Spinal cord (tissue), 10 donors: ENCODE results near the gene TMEFF2. TPM values are rescaled to one million over a fixed set of nuclear protein-coding genes. Genes with fewer than 3 reads are reported as not detected.
"Not testable (repeated sequence)": the region's sequence is repeated elsewhere in the genome, so short reads cannot be mapped to it uniquely, and the experiment has no call there.

Experiments
- DNase-seq, 6 donors: peaks; one replicate each; pipeline versions ENCODE4 v3.0.0 to v3.0.0-alpha.2; 2013 to 2015; ENCODE audit warnings: low spot score in 6 of 6, low read depth in 4 of 6
- H3K27ac ChIP-seq: one replicate; pipeline ENCODE4 v1.5.1; 2013; ENCODE audit warnings: low read depth, low read length, control low read depth
- H3K27me3 ChIP-seq: one replicate; pipeline ENCODE4 v1.6.1; 2013; ENCODE audit warnings: low read length; ENCODE audit not compliant: control insufficient read depth, insufficient read depth
- H3K36me3 ChIP-seq: one replicate; pipeline ENCODE4 v1.6.1; 2013; ENCODE audit warnings: low read length; ENCODE audit not compliant: control insufficient read depth, insufficient read depth
- H3K4me1 ChIP-seq: one replicate; pipeline ENCODE4 v1.6.1; 2013; ENCODE audit warnings: low read length; ENCODE audit not compliant: control insufficient read depth, insufficient read depth
- H3K4me3 ChIP-seq: one replicate; pipeline ENCODE4 v1.5.1; 2013; ENCODE audit warnings: low read depth, low read length, control low read depth
- H3K9me3 ChIP-seq: one replicate; pipeline ENCODE4 v1.6.1; 2013; ENCODE audit warnings: low read length; ENCODE audit not compliant: control insufficient read depth, insufficient read depth
- WGBS: methylation state at CpG from one replicate; pipeline ENCODE4 v1.1.5; 2013; ENCODE audit warnings: missing lambda C conversion rate; ENCODE audit not compliant: insufficient coverage; 5-methylcytosine and 5-hydroxymethylcytosine counted together
- polyA plus RNA-seq, 2 donors: library from polyadenylated mRNA; unstranded; fragments of 120-200 nt; gene quantifications; one replicate each; pipeline ENCODE4 v1.2.1, GENCODE V29; 2013; ENCODE audit not compliant: insufficient read length in 2 of 2
- total RNA-seq, 2 donors: library from RNA; depleted of rRNA in 1 of 2; stranded (reverse); fragments of 120-200 nt in 1 of 2; fragments of >200 nt in 1 of 2; gene quantifications; one replicate each; pipeline versions ENCODE4 v1.2.3 to v1.2.4, GENCODE V29; 2013 to 2014
- donor health status: healthy.

Gene TMEFF2
- total and polyA plus RNA-seq, 4 donors: 14.0 to 85.6 (median 61.1) TPM

DNA sequence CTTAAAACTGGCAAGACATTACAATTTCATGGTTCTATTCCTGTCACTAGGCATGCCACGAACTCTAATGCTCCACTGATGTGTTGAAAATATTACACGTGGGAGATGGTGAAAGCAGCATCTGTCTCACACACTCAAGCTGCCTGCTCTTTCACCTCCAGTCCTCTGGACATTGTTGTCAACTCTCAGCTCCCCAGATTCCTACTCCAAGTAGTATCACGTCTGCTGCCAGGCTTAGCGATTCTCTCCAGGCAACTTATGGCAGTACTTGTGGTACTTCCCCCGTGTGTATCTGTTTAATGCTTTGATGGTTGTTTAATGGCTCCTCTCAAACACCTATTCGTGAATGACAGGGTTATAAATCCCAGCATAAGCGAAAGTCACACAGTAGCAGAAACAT lies 103.8 kb downstream of the TMEFF2 start:
- Histone ChIP-seq H3K4me3 (no peak overlapping the region), H3K9me3 (no peaks in the 10 kb centered on the region), H3K27ac (no peak overlapping the region), H3K4me1 (no peaks in the 10 kb centered on the region), H3K36me3 (no peaks in the 10 kb centered on the region), H3K27me3 (no peaks in the 10 kb centered on the region)
- DNase-seq: peak in 1 of 6 donors; percentile 52
- 20% methylated on average over 1 of the region's 7 CpGs for WGBS

DNA sequence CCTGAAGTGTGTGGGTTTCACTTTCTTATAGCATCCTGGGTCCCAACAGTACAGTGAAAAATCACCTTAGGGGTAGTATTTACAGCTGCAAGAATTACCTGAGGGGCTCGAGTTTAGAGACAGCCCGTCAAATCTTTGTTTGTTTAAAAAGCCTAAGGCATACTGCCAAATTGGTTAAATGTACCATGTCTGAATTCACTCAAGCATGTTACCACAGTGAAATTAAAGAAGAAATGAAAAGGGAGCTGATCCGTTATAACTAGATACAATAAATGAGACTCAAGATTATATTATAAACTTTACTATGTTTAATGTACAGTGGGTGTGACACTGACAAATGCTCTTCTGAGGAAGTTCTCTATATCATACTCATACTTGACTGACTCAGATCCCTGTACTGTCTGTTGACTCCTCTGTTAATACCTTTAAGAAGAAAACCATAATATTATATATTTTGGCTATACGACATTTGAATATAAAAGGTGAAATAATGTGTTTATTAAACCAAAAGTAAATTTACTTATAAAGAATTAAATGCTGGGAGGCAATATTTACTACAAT lies 107.3 kb downstream of the TMEFF2 start:
- H3K27me3 ChIP-seq: no peaks in the 10 kb centered on the region
- no peaks in the 10 kb centered on the region for H3K36me3 ChIP-seq
- no peaks in the 10 kb centered on the region for H3K9me3 ChIP-seq
- WGBS: 20% methylated on average over 1 of the region's 4 CpGs
- DNase-seq: peak in 2 of 6 donors; percentile 18 to 50
- H3K4me1 ChIP-seq: no peaks in the 10 kb centered on the region
- H3K27ac ChIP-seq: no peak overlapping the region
- no peak overlapping the region for H3K4me3 ChIP-seq

DNA sequence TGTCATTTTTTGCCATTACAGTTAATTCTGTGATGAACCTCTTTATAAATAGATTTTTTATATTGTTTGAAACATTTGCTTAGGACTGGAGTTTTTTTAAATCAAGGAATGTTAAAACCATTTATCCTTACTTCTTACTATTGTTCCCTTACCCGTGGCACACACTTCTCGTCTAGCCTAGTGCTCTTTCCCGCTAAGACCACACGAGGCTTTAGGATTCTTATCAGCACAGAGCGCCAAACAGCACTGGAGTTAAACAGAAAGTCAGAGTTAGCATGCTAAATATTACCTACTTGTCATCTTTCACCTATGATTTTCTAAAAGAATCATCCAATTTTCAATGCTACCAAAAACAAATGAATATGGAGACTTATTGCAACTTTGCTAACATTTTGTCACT lies 112.6 kb downstream of the TMEFF2 start:
- no peaks in the 10 kb centered on the region for H3K27me3 ChIP-seq
- H3K4me3 ChIP-seq: no peak overlapping the region
- no peak overlapping the region for H3K27ac ChIP-seq
- DNase-seq: no peak
- no peaks in the 10 kb centered on the region for H3K9me3 ChIP-seq
- no peaks in the 10 kb centered on the region for H3K4me1 ChIP-seq
- no peaks in the 10 kb centered on the region for H3K36me3 ChIP-seq
- 80% methylated on average over 3 of the region's 5 CpGs for WGBS

DNA sequence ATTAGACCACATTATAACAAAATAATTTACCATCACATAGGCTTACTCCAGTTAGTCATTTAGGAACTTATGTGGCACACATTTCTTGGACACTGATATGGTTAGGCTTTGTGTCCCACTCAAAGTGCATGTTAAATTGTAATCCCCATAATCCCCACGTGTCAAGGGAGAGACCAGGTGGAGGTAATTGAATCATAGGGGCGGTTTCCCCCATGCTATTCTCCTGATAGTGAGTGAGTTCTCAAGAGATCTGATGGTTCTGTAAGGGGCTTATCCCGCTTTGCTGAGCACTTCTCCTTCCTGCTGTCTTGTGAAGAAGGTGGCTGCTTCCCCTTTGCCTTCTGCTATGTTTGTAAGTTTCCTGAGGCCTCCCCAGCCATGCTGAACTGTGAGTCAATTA lies 114.6 kb downstream of the TMEFF2 start:
- DNase-seq, H3K27ac ChIP-seq, H3K27me3 ChIP-seq, H3K4me3 ChIP-seq, H3K9me3 ChIP-seq, H3K36me3 ChIP-seq, H3K4me1 ChIP-seq: not testable (repeated sequence)
- no CpG with 5 or more reads among the region's 3 CpGs for WGBS

DNA sequence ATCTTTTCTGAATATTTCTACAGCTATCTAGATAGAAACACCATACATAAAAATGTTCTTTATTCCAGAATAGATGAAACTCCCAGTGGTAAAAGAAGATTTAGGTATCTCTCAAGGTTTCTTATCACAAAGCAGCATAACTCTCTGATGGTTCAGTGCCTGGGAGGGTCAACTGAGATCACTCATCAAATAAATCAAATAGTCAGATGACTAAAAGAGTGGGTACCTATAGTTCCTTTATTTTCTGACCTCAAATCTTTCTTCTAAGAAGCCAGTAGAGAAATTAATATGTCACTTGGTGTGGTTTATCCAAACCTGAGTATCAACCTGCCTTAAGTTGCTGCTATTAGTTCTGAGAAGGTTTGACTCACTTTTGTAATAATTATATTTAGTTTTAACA lies 120.9 kb downstream of the TMEFF2 start:
- Histone ChIP-seq H3K4me1 (no peaks in the 10 kb centered on the region), H3K27me3 (no peaks in the 10 kb centered on the region), H3K4me3 (no peak overlapping the region), H3K36me3 (no peaks in the 10 kb centered on the region), H3K27ac (no peak overlapping the region), H3K9me3 (no peaks in the 10 kb centered on the region)
- no peak for DNase-seq

DNA sequence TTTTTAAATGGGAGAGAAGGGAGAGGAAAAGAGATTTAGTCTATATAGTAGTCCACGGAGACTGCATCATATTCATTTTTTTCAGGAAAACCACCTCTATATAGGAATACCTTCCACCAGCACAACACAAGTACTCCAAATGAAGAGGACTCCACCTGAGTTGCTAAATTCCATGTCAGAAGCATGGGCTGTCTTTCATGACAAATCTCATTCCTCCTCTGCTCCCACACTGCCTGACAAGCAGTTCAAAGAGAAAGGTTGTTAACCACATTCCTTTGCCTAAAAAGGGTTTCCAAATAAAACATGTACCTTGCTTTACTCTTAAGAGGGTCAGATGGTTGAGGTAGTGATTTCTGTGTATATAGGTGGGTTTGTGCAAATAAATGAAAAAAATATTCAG lies 122.0 kb downstream of the TMEFF2 start:
- Histone ChIP-seq H3K36me3 (no peaks in the 10 kb centered on the region), H3K9me3 (no peaks in the 10 kb centered on the region), H3K4me3 (no peak overlapping the region), H3K4me1 (no peaks in the 10 kb centered on the region), H3K27ac (no peak overlapping the region), H3K27me3 (no peaks in the 10 kb centered on the region)
- no peak for DNase-seq
- no CpG with 5 or more reads among the region's 1 CpG for WGBS

DNA sequence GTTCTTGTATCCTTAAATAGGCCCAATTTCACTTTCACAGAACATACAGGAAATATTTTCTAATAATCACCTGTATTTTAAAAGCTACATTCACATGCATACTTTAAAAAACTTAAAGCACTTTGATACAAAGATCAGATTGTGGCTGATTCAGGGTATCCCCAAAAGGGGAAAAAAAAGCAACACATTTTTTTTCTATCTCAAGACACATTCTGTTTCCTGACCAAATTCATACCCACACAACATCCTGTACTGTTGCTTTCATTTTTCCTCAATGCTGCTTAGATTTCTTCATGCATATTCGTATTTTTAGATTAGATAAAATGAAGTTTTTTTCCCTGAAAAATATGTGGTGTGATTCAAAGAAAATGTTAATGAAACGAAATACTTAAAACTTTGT lies 122.5 kb downstream of the TMEFF2 start:
- no peaks in the 10 kb centered on the region for H3K36me3 ChIP-seq
- no peaks in the 10 kb centered on the region for H3K9me3 ChIP-seq
- no peak for DNase-seq
- H3K4me1 ChIP-seq: no peaks in the 10 kb centered on the region
- H3K4me3 ChIP-seq: no peak overlapping the region
- H3K27ac ChIP-seq: no peak overlapping the region
- H3K27me3 ChIP-seq: no peaks in the 10 kb centered on the region
- WGBS: no CpG with 5 or more reads among the region's 2 CpGs

DNA sequence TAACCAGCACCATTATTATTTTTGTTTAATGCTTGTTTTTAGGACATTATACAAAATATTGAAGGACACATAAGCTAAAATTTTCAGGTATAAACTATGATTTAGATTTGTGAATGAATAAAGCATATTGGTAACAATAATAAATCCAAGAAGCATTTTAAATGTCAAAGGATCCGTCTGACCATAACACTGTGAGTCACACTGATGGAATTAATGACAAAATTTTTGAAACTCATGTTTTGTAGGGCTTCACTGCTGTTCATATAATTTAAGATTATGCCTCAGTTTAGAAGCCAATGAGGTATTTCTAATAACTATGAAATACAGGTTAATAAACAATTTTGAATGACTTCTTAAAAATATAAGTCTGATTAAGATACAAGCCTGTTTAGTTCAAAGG lies 124.6 kb downstream of the TMEFF2 start:
- WGBS: no CpG with 5 or more reads among the region's 1 CpG

DNA sequence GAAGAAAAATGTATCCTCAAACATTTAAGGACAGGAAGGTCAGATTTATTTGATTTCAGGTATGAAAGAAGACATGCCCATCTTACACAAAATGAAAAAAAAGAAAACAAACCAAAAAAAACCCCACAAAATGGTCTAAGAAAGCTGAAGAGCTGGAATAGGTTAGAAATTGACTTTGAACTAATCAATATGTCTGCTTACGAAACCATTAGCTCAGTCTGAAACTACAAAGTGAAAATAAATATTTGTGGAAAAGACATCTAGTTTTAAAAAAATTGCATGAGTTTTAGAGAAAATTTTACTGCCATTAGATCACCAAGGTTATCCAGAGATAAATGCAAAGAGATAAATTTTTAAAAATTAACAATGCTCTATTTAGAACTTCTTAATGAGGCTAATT lies 125.3 kb downstream of the TMEFF2 start:
- no peaks in the 10 kb centered on the region for H3K4me1 ChIP-seq
- DNase-seq: no peak
- no peak overlapping the region for H3K27ac ChIP-seq
- H3K4me3 ChIP-seq: no peak overlapping the region
- no peaks in the 10 kb centered on the region for H3K36me3 ChIP-seq
- no CpG with 5 or more reads among the region's 1 CpG for WGBS
- no peaks in the 10 kb centered on the region for H3K9me3 ChIP-seq
- H3K27me3 ChIP-seq: no peaks in the 10 kb centered on the region

More for the DNA sequence above, 124.6 kb downstream of the TMEFF2 start:
- H3K4me3 ChIP-seq: no peak overlapping the region
- no peak for DNase-seq
- no peaks in the 10 kb centered on the region for H3K4me1 ChIP-seq
- H3K27ac ChIP-seq: no peak overlapping the region
- H3K9me3 ChIP-seq: no peaks in the 10 kb centered on the region
- H3K27me3 ChIP-seq: no peaks in the 10 kb centered on the region
- no peaks in the 10 kb centered on the region for H3K36me3 ChIP-seq

DNA sequence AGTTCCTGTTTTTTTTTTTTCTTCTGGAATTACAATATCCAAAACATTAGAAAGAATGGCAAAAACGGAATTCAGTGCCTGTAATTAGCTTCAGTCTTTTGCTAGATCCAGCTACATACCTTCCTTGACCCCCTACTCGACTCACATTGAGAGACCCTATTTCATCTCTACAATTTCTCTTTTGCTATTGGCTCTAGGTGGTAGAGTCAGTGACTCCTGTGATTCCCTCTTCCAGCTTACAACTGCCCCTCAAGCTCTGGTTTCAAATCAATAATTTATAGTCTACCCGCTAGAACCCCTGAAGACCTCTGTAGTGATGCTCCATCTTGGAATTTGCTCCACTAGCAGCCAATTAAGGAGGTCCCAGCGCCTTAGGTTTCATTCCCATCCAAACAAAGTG lies 125.8 kb downstream of the TMEFF2 start:
- Histone ChIP-seq H3K27me3 (no peaks in the 10 kb centered on the region), H3K4me1 (no peaks in the 10 kb centered on the region), H3K36me3 (no peaks in the 10 kb centered on the region), H3K4me3 (no peak overlapping the region), H3K9me3 (no peaks in the 10 kb centered on the region), H3K27ac (no peak overlapping the region)
- no peak for DNase-seq
- WGBS: 88% methylated on average over 2 of the region's 4 CpGs
